Hematopoietic multipotent progenitor cell treated with erythropoietin and hydrocortisone succinate and interleukin-3 and kit ligand, for 8 days (in vitro differentiated cells): ENCODE data around the gene C11orf16.
A peak's percentile ranks its signal among the peaks of the same experiment; 100 is the strongest.
"Not testable (repeated sequence)": the region's sequence is repeated elsewhere in the genome, so short reads cannot be mapped to it uniquely, and the experiment has no call there.

Source experiments
- DNase-seq: peaks from one replicate; pipeline ENCODE4 v3.0.0-alpha.2; 2015

C11orf16 gene, protein sequence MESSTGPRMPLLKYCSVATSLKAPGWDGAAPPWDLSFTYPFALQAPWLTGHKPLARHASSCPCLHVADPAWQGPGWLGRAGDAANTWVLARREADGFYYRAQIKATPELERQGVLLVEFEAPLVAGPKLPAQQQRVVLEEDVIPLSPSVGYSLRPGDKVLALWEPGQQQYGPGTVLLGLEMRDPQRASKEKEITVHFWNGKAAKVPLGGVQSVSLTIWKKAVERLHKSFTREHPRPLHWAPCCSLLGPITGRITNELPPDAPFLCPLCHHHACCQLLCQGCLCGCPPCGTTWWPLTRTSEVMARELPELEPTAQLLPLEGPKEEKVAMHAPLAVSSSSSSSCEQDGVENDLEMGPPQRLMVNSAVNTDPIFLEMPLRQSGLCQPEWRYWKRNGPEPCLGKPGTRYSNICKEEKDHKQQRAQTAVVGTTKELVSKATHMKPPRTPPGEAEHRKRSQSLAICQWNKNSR

DNA sequence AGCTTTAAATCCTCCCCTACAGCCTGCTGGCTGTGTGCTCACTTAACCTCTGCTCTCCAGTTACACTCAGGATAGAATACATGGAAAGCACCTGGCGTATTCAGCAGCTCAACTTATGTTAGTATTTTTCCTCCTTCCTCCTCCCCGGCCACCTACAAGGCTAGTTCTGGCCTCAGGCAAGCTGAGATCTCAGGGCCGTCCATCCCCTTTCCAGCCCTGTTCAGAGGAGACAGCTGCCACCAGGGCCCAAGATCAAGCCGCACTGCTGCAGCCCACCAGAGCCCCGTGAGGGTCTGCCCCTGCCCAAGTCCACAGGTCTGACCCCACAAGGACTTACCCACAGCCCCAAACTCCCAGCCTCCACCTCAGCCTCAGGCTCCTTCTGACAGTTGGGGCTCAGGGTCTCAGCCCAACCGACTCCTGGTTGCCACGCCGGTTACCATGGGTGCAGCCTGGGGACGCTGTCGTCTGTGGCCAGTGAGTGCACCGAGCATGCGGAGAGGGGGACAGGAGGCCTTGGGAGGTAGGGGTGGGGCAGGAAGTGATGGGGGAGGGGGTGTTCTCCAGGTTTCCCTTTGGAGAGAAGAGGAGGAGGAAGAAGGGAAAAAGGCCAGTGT, at the start of gene C11orf16:
Gene C11orf16 (minus strand): TSS at position 384 of the 617 bp plus-strand sequence. CDS start 639 bp downstream, outside the sequence.
- DNase-seq, result no peak

DNA sequence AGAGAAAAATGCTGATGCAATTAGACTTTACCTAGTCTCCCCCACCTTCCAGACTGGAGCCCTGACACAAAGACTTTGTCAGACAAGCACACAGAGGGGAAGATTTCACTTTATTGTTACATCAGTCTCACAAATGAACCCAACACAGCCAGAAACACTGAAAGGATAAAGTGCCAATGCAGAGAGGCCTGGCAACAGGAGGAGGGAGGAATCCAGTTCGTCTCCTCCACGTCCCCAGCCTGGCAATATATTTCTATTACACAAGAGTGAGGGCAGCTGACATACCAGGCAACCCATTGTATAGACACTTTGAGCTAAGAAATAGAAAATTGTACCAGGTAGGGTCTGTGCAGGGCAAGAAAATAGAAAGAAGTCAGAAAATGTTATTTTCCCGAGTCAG, 47.7 kb upstream of the C11orf16 start:
- DNase-seq, result no peak

DNA sequence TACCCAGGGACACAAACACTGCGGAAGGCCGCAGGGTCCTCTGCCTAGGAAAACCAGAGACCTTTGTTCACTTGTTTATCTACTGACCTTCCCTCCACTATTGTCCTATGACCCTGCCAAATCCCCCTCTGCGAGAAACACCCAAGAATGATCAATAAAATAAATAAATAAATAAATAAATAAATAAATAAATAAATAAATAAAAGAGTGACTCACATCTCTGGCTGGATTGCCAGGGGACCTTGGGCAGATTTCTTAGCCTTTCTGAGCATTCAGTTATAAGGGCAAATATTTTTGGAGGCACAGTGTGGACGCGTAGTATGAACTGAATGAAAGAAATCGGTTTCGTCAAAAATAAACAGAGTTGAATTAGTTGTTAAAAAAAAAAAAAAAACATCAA, 46.6 kb upstream of the C11orf16 start:
- DNase-seq, result not testable (repeated sequence)

DNA sequence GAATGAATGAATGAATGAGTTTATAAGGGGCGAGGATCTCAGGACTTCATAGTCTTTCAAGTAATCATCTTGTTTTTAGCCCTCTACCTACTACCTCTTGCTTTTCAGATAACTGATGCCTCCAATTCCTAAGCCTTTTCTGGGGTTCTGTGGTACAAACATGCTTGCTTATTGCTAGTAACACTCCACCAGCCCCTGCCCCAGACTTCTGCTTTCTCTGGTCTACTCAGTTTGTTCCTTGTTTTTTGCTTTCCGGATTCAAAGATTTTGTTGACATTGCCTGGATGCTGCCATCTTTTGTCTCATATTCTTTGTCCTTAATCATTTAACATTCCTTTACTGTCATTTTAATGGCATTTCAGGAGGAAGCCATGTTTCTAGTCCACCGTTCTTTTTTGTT, 40.4 kb upstream of the C11orf16 start:
- no peak for DNase-seq

DNA sequence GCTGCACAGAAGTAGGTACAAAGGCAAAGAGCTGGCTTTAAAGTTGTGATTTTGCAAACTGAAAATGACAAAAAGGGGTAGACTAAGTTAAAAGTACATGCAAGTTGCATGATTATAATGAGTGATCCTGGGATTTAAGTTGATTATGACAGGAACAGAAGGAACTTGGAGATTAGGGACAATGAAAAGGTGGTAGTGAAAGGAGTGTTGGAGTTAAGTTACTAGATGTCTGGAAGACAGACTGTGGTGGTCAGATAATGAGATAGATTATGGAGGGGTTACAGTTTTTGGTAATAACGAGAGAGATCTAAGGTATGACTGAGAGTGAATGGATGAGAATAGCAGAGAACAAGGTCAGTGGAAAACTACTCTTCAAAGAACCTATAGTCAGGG, 39.2 kb upstream of the C11orf16 start:
- peak; percentile 38 for DNase-seq

DNA sequence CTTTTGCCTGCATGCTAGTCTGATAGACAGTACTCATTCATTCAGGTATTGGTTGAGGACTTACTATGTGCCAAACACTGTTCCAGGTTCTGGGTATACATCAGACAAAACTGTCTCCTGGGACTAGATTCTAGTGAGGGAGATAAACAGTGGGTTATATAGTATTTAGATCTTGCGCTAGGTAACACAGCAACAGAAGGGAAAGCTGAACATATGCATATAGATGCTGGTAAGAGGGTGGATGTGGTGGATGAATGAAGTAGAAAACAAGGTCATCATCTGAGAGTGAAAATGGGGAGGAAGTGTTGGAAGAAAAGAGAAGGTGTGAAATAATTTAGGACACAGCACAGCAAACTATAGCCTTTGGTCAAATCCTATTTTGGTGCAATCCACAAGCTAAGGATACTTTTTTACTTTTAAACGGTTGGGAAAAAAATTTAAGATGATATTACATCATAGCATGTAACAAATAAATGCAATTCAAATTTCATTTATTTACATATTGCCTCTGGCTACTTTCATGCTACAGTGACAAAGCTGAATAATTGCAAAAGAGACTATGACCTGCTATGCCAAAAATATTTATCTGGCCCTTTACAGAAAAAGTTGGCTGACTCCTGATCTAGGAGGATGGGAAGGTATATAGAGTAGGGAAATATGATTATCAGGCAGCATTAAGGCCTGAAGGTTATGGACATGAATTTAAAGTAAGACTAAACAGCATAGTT, 38.6 kb upstream of the C11orf16 start:
- no peak for DNase-seq

DNA sequence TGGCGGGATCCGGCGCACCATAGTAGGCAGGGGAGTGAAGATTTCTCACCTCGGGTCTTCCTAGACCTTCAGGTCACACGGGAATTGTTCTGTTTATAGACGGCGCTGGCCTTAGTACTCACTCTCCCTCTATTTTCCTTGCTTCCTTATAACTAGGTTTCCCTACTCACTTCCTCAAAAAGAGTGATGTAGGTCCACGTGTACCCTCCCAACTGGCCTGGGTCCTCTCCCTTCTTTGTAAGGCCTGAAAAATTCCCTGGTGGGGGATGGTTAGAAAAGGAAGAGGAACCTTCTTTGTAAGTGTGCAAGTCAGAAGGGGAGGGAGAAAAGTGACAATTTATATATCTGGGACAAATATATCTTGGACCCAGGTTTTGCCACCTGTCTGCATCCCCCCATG, 34.4 kb upstream of the C11orf16 start:
- DNase-seq, result no peak

DNA sequence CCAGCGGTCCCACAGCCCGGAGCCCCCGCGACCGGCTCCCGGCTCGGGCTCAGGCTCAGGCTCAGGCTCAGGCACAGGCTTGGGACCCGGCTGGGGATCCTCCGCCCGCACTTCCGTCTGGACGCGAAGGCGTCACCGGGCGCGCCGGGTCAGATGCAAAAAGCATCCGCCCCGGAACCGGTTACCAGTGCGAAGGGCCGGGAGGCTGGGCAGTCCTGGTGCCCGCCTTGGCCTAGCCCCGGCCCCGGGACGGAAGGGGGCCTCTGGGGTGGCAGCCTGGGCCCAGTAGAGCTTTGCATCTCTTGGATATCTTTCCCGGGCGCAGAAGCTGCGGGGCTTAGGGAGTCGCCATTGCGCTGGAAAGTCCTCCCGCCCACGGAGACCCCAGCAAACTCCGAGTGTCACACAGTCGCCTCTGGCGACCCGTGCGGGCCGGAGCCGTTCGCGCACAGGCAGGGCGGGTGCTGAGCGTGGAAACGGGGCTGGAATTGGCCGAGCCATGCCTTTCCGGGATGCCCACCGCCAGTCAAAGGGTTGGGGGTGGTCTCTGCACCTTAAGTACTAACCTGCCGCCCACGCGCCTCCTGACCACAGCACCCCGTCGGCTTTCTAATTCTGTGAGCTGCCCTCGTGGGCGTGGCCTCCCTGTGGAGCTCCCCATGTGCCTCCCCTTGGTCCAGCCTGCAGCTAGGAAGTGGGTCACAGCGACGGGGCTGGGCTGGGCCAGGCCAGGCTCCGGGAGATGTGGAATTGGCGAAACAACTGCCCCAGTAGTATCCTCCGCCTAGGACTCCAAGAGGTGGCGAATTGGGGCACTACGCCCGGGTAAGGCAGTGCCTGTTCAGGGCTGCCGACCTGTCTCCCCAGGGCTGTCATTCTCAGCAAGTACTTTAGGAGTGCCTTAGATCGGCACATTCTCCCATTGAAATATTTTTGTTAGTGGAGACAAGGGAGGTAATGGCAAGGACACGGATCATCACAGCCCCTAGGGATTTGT, 31.9 kb upstream of the C11orf16 start, which contains the start of gene TMEM9B:
Gene TMEM9B (minus strand): TSS at position 119 of the 997 bp plus-strand sequence. CDS start 129 bp downstream, outside the sequence.
- peak; percentile 90 for DNase-seq

DNA sequence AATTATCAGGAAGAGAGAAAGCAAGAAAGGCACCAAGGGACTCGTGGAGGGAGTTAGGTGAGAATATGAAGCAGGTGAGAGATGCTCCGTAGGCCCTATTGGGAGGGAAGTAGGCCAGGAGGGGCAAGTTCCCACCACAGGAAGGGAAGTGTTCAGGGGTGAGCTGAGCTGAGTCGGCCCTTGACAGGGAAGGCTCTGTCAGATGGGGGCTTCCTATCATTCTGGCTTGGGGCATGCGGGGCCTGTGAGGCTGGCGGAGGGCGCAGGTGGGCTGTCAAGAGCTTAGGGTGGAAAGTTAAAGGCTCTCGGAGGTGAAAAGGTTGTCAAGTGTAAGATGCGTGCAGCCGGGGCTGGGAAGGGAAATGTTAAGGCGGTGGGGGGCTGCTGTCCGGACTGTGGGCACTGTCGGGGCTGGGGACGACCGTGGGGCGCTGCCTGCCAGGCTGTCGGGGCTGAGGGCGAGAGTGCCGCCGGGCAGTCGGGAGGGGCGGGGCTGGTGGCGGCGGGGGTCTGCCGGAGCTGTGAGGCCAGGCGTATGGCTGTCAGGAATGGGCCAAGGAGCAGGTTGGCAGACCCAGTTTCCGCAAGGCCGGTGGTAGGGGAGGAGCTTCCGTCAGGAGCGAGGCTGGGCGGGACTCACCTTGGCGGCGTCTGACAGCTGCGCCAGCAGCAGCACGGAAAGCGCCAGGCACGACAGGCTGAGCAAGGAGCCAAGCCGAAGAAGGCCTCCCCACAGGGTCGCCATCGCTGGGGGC, 31.0 kb upstream of the C11orf16 start:
- DNase-seq, result peak; percentile 89

DNA sequence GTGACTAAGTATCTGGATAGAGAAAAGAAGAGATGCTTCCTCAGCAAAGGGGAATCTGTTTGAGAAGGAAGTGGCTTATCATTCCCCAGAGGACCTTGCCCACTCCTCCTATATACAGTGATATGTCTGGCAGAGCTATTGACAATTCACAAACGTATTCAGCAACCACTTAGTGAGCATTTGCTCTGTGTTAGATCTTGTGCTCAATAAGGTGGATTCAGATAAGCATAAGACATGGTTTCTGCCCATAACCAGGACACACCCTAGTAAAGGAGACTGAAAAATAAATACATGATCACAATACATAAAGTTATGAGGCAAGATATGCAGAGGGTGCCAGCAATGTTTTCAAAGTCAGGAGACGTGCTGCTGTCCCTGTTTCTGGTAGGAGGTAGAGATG, 30.1 kb upstream of the C11orf16 start:
- peak; percentile 95 for DNase-seq

DNA sequence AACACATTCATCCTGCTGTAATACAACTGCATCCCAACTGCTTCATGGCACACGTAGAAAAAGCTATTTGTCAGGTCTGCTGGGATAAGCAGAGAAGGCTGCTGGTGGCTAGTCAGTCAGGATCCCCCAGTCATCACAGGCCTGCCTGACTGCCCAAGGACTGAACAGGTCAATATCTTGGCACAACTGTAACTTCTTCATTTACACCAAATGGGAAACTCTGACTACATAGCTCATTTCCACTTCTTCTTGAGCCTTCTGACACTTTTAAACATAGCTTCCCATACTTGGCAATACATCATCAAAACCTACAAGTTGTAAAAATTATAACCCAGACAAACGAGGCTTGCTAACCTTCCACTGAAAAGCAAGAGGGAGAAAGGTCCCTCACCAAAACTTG, 28.7 kb upstream of the C11orf16 start:
- no peak for DNase-seq

DNA sequence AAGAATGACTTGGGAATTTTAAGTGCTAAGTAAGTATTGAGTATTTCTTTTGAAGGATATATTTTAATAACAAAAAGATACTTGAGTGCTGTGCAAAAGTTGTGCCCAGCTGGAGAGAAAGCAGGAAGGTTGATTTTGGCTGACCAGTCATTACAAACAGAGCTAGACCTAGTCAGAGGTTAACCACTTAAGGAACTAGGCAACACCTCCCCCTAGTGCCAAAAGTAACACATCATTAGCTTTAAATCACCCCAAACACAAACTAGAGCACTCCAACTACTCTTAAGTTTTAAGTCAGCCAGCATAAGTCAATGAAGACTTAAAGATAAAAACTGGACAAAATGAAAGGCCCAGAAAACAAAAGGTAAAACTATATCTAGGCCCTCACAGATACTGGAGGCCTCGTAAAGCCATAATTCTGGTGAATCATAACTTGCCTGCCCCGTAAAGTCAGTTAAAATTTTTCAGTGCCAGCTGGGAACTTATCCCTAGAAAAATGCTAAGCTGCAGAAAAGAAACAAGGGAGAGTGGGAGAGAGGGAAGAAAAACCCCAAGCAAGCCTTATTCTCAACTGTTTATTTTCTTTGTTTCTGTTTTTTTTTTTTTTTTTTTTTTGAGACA, 26.9 kb upstream of the C11orf16 start:
- peak; percentile 88 for DNase-seq

DNA sequence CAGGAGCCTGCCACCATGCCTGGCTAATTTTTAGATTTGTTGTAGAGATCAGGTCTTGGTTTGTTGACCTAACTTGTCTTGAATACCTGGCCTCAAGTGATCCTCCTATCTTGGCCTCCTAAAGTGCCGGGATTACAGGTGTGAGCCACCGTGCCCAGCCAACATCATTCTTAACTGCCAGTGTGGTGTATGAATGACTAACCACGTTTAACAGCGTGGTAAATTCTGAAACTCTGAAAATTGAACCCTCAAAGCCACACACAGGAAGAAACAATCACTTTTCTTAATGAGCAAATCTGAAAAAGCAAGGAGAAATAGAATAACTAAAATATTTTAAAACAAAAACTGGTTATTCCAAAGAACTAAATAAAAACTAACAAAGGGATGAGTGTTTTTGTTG, 24.1 kb upstream of the C11orf16 start:
- DNase-seq, result no peak

DNA sequence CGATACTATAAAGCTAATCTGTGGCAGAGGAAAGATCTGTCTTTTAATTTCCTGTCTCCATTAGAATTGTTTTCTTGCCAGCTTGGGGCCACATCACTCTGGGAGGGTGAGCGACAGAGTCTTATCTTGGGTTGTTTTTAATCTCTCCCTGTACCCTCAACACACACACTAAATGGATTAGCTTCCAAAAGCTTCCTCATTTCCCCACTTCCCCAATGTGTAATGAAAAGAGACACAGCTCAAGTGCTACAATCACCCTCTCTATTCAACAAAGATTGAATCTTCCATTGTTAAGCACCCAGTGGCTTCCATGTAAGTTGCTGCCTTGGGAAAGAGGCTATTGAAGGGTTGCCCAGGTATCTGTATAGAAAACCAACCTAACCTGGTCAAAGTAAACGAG, 16.1 kb upstream of the C11orf16 start:
- DNase-seq, result peak; percentile 47

DNA sequence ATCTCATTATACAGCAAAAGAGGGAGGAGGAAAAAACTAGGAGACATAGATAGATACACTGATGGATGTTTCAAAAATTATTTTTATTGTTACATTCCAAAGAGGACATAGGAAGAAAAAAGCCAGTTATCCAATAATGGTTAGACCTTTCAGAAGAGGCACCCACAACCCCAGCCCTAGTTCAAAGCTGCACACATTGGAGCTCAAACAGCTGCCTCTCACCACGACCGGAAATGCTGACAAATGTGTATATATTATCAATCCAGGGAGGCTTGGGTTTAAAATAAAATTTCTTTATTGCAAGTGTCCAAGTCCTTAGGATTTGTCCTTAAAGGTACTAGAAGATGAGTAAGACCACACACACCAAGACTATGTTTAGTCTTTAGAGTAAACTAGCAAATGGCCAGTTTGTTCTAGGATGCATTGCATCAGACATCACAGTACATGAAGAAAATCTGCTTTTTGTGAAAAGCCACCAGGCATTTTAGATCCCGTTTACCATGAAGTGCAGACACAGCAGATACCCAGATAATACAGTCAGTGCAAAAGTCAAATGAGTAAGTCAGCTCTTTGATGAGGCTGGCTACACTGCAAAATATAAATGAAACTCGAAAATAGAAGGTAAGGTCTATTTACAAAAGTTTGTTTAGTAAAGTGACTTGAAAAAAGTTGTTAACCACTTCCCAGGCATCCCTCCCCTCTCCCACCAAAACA, 14.6 kb upstream of the C11orf16 start:
- no peak for DNase-seq

DNA sequence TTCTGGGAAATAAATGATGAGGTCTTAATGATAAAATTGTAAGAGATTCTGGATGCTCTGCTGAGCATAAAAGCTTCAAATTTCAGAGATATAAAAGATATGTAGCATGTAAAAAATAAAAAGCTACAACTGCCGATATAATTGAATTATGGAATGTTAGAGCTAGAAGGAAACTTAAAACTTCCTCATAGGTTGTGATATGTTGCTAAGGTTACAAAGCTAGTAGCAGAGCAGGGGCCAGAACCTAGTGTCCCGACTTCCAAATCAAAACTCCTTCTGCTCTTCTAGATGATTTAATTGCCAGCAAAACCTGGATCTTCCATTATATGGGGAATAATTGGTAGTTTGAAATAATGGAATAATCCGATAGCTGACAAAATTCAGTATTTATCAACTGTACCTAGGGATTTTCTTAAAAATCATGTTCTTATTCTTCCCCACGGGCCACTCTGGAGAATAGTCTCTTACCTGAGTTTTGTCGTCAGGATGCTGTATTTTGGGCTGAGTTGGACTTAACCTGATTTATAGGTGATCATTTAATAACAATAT, 9.8 kb upstream of the C11orf16 start, which contains the start of gene ASCL3:
Gene ASCL3 (minus strand): TSS at position 499 of the 549 bp plus-strand sequence. CDS start 4,855 bp downstream, outside the sequence.
- DNase-seq, result no peak

DNA sequence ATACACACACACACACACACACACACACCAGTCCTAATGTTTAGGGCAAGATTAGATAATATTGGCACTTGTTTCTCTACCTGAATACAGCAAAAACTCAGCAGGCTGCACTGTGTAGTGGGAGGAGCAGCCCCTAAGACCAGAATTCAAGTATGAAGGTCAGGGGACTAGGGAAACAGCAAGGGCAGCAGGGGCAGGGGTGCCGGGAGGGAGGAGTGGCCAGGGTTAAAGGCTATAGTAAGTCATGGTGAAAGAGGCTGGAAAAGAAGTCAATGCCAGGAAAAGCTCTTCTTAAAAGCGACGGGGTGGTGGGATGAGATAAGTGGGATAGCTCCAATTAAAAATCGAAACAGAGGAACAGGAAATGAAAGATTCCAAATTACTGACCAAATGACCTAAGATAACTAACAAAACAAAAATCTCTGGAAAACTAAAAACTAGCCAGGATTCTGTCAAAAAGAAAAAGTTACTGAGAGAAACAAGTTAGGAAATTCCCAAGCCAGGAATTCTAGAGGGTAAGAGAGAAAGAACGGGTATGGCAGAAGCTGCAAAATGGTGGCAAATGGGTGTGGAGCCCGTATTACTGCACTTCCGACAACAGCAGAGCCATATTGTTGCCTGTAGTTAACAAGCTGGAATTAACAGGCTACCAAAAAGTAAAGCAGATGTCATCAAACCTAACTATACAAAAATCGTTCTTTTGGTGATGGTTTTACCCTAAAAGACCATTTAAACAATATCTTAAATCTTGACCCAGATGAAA, 8.8 kb upstream of the C11orf16 start:
- DNase-seq, result no peak

DNA sequence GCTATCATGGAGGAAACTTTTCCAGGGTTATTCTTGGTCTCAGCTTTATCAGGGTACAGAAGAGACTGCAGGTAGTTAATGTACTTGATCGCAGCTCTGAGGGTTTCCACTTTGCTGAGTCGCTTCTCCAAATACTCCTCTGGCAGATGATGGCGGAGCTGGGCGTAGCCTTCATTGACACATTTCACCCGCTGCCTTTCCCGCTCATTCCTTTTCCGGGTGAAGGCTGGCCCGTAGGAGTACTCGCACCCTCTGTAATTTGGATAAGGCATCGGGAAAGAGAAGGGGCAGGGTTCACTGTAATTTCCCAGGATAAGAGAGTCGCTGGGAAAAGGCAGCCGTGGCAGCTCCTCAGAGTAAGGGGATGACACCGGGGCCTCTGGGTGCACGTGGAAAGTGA, 4.9 kb upstream of the C11orf16 start:
- no peak for DNase-seq

DNA sequence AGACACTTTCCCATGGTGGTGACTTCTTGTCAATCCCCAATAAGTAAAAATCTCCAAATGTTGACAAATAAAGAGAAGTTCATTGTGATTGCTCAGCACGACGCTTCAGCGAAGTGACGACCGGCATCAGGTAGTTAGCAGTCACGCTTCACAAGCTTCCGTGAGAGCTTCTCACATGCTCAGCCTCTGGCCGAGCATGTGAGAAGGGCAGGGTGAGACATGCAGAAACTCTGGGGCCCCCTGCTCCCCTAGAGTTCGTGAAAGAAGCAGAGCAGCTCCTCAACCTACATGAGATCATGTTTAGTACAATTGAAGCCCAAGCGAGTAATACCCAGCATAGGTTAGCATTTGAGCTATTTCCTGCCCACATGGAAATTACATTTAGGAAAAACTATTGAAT, 4.4 kb upstream of the C11orf16 start:
- DNase-seq, result no peak
